DOHH2 (cell line): ENCODE data around the gene NKD1.

ENCODE experiments used
- EZH2phosphoT487 ChIP-seq: fragments of 200-600 bp; sonication (generic); IDR thresholded peaks from 2 replicates; pipeline ENCODE4 v1.6.1; 2017; ENCODE audit warnings: borderline replicate concordance, mild to moderate bottlenecking, antibody characterized with exemption, low read length, moderate library complexity, mixed read lengths
- TF ChIP-seq, protein P1 (sequence below): fragments of 200-600 bp; sonication (generic); IDR thresholded peaks from one replicate; pipeline ENCODE4 v1.5.1; 2014; ENCODE audit warnings: antibody characterized with exemption, mild to moderate bottlenecking, low read depth, low read length; ENCODE audit not compliant: poor library complexity, severe bottlenecking

DNA sequence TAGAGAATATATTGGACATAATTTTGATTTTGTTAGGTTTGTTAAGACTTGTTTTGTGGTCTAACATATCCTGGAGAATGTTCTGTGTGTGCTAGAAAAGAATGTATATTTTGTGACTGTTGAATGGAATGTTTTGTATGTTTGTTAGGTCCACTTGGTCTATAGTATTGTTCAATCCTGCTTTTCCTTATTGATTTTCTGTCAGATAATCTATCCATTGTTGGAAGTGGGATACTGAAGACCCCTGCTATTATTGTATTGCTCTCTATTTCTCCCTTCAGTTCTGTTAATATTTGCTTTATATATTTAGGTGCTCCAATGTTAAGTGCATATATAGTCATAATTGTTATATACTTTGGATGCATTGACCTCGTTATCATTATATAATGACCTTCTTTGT, 33.0 kb upstream of the NKD1 start:
- TF ChIP-seq, protein P1, sequence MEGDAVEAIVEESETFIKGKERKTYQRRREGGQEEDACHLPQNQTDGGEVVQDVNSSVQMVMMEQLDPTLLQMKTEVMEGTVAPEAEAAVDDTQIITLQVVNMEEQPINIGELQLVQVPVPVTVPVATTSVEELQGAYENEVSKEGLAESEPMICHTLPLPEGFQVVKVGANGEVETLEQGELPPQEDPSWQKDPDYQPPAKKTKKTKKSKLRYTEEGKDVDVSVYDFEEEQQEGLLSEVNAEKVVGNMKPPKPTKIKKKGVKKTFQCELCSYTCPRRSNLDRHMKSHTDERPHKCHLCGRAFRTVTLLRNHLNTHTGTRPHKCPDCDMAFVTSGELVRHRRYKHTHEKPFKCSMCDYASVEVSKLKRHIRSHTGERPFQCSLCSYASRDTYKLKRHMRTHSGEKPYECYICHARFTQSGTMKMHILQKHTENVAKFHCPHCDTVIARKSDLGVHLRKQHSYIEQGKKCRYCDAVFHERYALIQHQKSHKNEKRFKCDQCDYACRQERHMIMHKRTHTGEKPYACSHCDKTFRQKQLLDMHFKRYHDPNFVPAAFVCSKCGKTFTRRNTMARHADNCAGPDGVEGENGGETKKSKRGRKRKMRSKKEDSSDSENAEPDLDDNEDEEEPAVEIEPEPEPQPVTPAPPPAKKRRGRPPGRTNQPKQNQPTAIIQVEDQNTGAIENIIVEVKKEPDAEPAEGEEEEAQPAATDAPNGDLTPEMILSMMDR, result no peak
- TF ChIP-seq EZH2phosphoT487, result no peak
